HG03521 (cell line): ENCODE data around the gene CD247.

Experiments used
- ATAC-seq: cut with Tn5 transposase; IDR thresholded peaks from one replicate; pipeline ENCODE4 v1.9.1; 2021; ENCODE audit warnings: mild to moderate bottlenecking, moderate library complexity; ENCODE audit not compliant: unreplicated experiment

CD247 gene

DNA sequence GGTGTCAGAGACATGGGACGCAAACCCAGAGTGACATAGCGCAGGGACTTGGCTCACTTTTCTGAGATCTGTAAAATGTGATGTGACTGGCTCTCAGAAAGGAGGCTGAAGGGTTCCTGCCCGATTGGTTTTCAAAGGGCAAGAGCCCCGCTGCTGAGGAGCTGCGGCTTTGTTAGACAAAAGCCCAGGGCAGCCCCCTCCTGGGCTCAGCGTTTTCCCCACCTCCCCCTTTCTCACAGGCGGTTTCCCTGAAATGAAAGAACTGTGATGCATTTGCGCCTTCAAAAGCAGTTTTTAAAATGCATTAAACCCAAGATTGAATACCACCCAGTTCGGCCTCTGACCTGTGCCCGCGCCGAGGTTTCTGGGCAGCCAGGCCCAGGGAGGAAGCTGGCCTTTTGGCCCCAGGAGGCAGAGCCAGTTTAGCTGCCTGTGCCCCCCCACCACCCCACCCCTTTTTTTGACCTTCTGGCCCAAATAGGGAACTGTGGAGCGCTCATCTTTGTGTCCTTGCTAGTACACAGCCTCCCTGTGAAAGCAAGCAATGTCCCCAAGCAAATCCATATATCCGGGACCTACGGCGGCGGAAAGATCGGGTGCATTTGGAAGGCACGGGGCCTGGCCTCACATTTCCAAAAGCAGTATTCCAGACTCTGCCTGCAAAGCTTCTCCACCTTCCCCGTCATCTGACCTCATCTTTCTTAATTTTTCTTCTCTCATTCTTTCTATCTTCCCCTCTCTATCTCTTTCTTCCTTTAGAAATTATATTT, 28.6 kb downstream of the CD247 start:
- ATAC-seq = no peak

DNA sequence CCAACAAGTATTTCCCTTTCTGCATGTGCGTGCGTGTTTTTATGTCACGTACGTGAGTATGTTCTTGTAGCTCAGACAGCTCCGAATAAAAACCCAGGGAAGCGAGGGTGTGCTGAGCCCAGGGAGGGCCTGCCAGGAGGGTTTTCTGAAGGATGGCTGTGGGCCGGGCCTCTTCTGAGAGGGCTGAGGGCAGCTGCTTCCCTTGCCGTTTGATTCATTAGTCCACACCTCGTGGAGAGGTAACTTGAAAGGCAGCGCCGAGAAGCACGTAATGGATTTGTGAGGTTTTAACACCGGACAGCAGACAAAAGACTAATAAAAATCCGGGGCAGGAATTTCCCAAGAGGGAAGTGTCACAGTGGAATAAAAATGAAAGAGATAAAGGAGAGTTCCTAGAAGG, 29.5 kb downstream of the CD247 start:
- no peak for ATAC-seq

- ATAC-seq = no peak
Measured at GRCh38 chr1:167487614-167488013, 30.7 kb downstream of the CD247 start.

DNA sequence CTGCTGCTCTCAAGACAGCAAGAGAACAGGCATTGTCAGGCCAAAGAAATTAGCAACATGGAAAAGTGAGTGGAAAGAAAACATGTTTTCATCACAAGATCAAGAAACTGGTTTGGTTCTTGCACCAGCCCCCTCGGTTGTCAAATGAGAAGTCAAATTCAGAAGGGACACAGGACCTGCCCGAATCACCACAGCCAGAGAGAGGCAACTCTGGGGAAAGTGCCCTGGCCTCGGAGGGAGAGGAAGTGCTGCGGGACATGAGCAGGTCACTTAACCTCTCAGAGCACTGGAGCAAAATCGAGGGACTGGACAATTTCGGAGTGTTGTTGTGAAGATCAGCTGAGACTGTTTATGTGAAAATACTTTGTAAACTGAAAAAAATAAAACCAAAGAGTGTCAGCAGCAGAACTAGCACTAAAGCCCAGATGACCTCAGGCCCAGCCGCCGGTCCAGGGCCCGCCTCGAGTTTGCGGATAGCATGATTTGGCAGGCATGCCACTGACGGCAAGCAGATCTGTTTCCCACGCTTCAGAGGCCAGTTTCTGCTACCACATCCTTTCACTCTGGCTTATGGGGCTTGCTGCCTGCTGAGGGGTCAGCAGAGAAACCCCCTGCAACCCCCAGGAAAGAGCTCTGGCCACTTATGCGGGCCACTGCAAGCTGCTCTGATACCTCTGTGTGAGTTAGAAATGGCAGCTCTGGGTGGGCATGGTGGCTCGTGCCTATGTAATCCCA, 32.1 kb downstream of the CD247 start:
- ATAC-seq = no peak

- no peak for ATAC-seq
Measured at GRCh38 chr1:167484726-167485502, 33.4 kb downstream of the CD247 start.

GRCh38 chr1:167483790-167484189, 34.5 kb downstream of the CD247 start:
- no peak for ATAC-seq

GRCh38 chr1:167482184-167482583, 36.1 kb downstream of the CD247 start:
- no peak for ATAC-seq

DNA sequence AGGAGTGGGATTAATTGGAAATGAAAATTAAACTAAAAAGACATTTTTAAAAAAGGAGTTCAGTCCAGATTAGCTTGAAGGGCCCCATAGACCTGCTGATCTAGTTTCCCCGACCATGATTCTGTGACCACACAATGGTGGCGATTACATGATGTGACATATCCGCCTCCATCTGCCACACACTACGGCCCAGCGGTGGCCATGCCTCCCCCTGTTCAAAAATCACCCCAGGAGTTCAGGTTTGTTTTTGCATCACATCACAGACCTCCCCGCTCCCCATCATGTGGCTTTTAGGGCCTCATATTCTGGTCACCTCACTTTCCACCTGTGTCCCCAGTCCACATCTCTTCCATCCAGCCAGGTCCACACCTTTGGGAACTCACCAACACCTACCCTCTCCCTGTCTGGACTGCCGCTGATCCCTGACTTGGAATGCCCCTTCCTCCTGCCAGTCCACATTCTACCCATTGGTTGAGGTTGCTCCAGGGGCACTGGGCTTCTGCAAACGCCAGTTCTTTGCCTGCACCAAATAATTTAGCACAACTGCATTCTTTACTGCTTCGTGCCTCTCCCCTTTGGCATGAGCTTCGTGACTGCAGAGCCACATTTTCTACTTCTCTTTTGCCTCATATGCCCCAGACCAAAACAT, 38.9 kb downstream of the CD247 start:
- no peak for ATAC-seq

DNA sequence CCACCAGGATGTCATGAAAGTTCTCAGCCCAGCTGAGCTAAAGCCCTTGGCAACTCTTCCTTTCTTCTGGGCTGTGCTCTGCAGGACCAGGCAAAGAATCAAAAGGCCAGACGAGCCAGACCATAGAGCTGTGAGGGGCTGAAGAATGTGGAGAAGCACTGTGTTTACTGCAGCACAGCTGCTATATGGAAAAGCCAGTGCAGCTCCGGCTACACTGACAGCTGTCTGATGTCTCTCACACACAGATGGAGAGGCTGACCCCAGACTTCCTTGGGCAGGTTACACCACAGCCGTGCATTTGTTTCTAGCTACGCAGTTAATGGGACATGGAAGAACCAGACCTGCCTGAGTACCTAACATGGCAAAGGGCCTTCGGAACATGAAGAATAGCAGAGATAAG, 40.3 kb downstream of the CD247 start:
- no peak for ATAC-seq

DNA sequence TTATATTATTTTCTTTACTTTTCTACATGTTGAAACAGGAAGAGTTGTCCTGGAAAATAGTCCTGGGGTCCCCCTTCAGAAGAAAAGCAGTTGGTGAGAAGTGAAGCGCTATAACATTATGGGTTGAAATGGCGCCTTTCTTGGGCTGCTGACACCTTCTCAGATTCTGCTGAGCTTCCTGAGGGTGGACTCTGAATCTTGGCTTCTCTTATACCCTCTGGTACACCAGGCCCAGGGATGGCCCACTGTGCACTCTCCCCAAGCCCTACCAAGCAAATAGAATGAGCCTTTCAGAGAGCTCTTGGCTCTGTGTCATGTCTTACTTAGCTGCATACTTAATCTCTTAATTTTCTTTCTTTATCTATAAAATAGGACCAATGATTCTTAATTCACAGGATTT, 42.3 kb downstream of the CD247 start:
- no peak for ATAC-seq

- ATAC-seq = no peak
Measured at GRCh38 chr1:167474191-167474641, 44.1 kb downstream of the CD247 start.

- no peak for ATAC-seq
Measured at GRCh38 chr1:167473761-167474160, 44.6 kb downstream of the CD247 start.

DNA sequence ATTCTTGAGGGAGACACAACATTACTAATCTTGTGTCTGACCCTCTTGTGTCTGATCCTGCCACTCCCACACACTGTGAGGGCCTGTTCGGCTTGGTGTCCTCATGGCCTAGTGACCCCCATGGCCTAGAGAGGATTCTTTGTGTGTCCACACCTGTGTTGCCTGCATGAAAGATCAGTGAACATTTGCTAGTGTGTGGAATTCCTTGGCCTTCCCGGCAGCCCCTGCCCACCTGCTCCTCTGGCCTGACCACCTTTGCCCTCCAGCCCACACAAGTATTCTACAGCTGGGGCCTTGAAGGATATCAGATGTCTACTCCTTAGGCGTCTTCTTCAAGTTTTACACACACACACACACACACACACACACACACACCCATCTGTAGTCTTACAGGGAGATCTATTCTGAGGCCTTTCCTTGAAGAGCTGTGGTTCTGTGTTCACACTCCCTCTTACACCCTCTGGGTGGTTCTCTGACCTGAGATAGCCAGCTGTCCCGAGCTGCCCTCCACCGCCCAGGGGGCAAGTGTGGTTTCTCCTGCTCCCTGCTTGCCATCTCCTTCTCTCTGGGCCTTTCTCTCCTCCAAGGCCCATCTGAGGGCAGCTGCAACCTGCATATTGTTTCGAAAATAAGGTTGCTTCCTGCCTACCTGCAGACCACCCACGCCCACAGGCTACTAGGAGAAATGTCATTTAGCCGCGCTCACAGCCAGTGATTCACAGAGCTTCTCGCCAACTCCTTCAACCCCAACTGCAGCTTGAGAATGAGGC, 45.4 kb downstream of the CD247 start:
- no peak for ATAC-seq

DNA sequence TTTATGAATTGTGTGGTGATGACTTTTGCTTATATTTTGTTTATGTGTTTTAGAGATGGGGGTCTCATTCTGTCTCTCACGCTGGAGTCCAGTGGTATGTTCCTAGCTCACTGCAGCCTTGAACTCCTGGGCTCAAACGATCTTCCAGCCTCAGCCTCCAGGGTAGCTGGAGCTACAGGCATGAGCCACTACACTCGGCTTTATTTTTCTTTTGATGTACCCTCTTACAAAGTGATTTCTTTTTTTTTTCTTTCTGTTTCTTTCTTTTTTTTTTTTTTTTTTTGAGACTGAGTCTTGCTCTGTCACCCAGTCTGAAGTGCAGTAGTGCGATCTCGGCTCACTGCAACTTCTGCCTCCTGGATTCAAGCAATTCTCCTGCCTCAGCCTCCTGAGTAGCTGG, 46.8 kb downstream of the CD247 start:
- ATAC-seq = no peak

DNA sequence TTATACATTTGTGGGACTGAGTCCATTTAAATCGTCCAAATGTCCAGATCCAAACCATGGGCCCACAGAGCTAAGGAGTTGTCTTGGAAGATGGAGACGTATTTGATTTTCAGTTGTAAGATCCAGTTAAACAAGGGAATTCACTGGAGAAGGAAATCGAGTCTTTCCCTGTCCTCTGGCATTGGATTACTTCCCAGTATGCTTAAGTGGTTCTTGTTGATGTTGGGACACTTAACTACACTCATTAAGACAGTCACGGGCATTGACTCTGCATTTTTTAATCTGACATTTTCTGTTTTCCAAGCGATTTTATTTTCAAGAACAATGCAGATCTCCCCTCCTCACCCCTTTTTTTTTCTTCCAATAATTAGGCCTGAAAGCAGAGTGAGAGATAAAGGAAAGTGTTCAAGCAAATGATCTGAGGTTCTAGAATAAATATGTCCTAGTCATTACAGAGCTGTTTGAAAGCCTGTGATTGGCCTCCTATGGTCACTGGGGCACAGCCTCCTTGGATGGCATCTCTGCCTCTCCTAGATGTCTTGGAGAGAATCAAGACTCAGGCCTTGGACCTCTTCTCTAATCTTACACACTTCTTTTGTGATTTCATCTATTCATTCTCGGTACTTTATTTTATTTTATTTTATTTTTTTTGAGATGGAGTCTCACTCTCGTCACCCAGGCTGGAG, 48.9 kb downstream of the CD247 start:
- no peak for ATAC-seq

DNA sequence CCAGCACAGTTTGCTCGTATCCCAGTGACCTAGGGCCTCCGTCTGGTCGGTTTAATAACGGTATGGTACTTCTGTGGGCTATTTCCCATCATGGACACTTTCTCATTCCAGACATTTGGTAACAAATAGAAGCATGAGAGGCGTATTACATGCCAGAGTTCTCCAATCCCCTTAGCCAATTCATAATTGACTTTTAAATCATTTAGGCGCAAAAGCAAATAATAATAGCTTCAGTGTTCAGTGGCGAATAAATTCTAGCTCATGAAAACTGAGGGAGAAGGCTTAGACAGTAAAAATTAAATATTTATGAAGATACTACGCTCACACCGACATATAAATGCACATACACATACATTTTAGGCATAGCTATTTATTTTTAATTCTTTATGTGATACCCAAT, 50.6 kb downstream of the CD247 start:
- no peak for ATAC-seq

DNA sequence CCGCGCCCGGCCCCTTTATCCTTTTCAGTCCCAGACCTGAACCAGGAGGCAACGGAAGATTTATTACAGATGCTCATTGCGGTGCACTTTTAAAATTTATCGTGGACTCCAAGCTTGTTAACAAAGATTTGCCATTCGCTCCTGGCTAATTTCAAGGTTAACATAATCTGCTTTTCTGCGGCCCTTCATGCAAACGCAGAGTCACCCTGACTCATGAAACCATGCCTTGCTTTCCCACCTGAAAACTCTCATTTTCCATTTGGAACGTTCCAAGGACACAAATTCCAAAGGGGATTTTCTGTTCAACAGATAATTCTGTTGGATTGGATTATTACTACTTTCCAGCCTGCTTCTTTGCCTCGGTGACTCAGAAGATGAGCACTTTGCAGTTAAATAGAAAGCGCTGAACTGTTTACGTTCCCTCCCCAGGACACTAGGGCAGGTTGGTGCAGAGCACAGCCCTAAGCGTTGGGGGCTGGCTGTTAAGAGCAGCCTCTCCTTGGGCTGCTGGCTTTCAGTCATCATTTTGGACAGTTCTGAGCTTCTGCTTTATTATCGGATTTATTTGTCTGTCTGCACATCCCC, 51.1 kb downstream of the CD247 start:
- no peak for ATAC-seq

DNA sequence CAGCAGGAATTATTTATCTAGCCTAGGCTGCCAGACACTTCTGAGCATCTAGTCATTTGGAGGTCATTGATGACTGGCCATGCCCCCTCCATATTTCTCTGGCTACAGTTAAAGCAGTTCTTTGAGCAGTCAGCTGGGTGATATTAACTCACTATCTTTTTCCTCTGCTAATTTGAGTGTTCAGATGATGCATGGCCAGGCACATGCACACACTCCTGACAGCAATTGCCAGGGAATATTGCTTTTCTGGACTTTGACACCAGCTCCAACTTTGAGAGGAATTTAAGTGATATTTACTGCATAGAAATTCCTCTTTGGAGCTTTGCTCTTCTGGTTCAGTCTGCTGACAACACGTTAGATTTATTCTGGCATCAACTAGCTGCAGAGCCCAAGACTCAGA, 52.6 kb downstream of the CD247 start:
- ATAC-seq = no peak

- ATAC-seq = no peak
Measured at GRCh38 chr1:167465018-167465417, 53.3 kb downstream of the CD247 start.
